Thyroid gland (tissue), 4 donors: ENCODE results near the gene TMPRSS11D. TPM values are rescaled to one million over a fixed set of nuclear protein-coding genes. Genes with fewer than 3 reads are reported as not detected.

Experiments used
- DNase-seq, 2 donors: peaks; one replicate each; pipeline ENCODE4 v3.0.0-alpha.2; 2019
- H3K27ac ChIP-seq, 3 donors: fragments of 200-600 bp; sonication (generic); 1 replicate in 2 of 3; 2 replicates in 1 of 3; pipeline ENCODE4 v1.5.1; 2016 to 2019; ENCODE audit warnings: mild to moderate bottlenecking in 1 of 3, moderate library complexity in 1 of 3
- H3K27me3 ChIP-seq: fragments of 200-600 bp; sonication (generic); one replicate; pipeline ENCODE4 v1.5.1; 2019
- H3K36me3 ChIP-seq, 2 donors: fragments of 200-600 bp; sonication (generic); one replicate each; pipeline ENCODE4 v1.5.1; 2016 to 2019
- H3K4me1 ChIP-seq, 2 donors: fragments of 200-600 bp; sonication (generic); one replicate each; pipeline ENCODE4 v1.5.1; 2017 to 2019
- H3K4me3 ChIP-seq, 3 donors: fragments of 200-600 bp; sonication (generic); replicated peaks in 1 of 3; 1 replicate in 2 of 3; 2 replicates in 1 of 3; pipeline ENCODE4 v1.5.1; 2016; ENCODE audit warnings: mild to moderate bottlenecking in 1 of 3
- H3K9me3 ChIP-seq: fragments of 200-600 bp; sonication (generic); one replicate; pipeline ENCODE4 v1.5.1; 2017
- POLR2A ChIP-seq, 2 donors: fragments of 450-650 bp; IDR thresholded peaks; one replicate each; pipeline ENCODE4 v1.6.1; 2017; ENCODE audit warnings: antibody characterized with exemption in 2 of 2, mild to moderate bottlenecking in 2 of 2, moderate library complexity in 1 of 2
- WGBS, 2 donors: methylation state at CpG; one replicate each; pipeline ENCODE4 v1.1.5; 2017; 5-methylcytosine and 5-hydroxymethylcytosine counted together
- intact Hi-C: fragments of 100-400 bp; cut with DNase I; formaldehyde crosslinking; loops from one replicate; pipeline ENCODE4 v1.15.1; 2023
- total RNA-seq, 4 donors: library from RNA; depleted of rRNA; stranded (reverse); fragments of >200 nt; gene quantifications; one replicate each; pipeline ENCODE4 v1.2.3, GENCODE V29; 2016
- TF ChIP-seq, protein P1 (sequence below), 6 experiments: fragments of 200-600 bp in 3 of 6; fragments of 450-650 bp in 3 of 6; sonication (generic) in 3 of 6; IDR thresholded peaks; one replicate each; pipeline ENCODE4 v1.5.1; 2016 to 2019; ENCODE audit warnings: antibody characterized with exemption in 6 of 6, mild to moderate bottlenecking in 2 of 6, inconsistent platforms in 1 of 6, moderate library complexity in 1 of 6

TMPRSS11D gene
- total RNA-seq, 4 donors from 2014 or later, result not detected

DNA sequence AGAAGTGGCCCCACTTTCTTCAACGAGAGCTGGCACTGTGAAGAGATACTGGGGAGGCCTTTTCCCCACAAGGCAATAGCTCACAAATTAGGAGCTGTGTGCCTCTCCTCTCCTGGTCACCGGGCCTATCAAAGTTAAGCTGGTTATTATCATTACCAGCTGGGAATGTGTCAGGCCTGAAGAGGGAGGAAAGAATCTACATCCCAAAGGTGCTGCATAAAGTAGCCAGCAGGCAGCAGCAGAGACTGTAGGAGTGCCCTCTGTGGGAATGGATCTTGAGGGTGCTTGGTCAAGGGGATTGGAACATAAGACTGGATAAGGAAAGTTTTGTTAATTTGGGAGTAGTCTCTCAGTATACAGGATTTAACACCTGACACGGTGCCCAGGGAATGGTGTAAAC is 9.1 kb upstream of the TMPRSS11D start:
- H3K4me3 ChIP-seq, result no peak overlapping the region
- H3K27ac ChIP-seq, result no peak overlapping the region
- H3K36me3 ChIP-seq, result no peaks in the 10 kb centered on the region
- no peaks in the 10 kb centered on the region for H3K4me1 ChIP-seq
- no peaks in the 10 kb centered on the region for H3K27me3 ChIP-seq
- TF ChIP-seq, protein P1, sequence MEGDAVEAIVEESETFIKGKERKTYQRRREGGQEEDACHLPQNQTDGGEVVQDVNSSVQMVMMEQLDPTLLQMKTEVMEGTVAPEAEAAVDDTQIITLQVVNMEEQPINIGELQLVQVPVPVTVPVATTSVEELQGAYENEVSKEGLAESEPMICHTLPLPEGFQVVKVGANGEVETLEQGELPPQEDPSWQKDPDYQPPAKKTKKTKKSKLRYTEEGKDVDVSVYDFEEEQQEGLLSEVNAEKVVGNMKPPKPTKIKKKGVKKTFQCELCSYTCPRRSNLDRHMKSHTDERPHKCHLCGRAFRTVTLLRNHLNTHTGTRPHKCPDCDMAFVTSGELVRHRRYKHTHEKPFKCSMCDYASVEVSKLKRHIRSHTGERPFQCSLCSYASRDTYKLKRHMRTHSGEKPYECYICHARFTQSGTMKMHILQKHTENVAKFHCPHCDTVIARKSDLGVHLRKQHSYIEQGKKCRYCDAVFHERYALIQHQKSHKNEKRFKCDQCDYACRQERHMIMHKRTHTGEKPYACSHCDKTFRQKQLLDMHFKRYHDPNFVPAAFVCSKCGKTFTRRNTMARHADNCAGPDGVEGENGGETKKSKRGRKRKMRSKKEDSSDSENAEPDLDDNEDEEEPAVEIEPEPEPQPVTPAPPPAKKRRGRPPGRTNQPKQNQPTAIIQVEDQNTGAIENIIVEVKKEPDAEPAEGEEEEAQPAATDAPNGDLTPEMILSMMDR (IDR thresholded peaks at IDR 0.05), result no peak
- no peak for TF ChIP-seq POLR2A (IDR thresholded peaks at IDR 0.05)
- no peak for DNase-seq
- 52 to 61% methylated on average over 3 of the region's 3 CpGs for WGBS, 2 donors
- intact Hi-C loops, result no loop called here
- no peaks in the 10 kb centered on the region for H3K9me3 ChIP-seq

DNA sequence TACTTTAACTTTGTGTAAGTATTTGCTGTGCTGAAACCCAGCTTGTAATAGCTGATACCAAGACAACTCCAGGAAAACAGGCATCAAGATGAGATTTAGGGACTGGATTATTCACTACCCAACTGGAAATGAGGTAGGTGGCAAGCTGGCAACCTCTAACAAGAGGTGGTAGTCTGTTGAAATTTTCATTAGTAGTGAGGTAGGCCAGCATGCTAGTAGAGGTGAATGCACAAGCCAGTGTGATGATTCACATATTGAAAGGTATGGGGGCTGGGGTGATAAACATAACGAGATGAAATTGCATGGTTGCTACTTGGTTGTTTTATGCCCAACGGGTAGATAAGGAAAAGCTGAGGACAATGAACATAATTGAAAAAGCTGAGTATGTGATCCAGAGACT is 8.5 kb upstream of the TMPRSS11D start:
- Histone ChIP-seq H3K36me3 (no peaks in the 10 kb centered on the region), H3K4me3 (no peak overlapping the region), H3K4me1 (no peaks in the 10 kb centered on the region), H3K27me3 (no peaks in the 10 kb centered on the region), H3K9me3 (no peaks in the 10 kb centered on the region), H3K27ac (no peak overlapping the region)
- DNase-seq, result no peak
- intact Hi-C loops, result no loop called here
- WGBS, 2 donors, result 86 to 87% methylated on average over 2 of the region's 2 CpGs
- TF ChIP-seq, protein P1 (IDR thresholded peaks at IDR 0.05), result no peak
- no peak for TF ChIP-seq POLR2A (IDR thresholded peaks at IDR 0.05)

DNA sequence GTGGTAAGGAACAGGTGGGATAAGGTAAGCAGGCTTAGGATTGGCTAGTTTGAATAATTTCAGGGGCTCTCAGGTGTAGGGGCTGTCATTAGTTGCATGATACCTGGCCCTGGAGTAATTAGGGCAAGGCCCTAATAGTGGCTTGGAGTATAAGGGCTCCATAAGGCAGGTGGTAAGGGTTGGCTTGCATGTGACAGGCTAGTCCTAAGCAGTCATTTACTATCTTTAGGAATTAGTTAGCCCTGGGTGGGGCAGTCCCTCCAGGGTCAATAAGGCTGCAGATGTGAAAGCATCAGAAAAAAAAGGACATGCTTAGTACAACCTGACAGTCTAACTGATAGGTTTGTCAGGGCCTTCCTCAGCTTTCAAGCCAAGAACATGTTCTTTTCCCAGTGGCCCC is 7.8 kb upstream of the TMPRSS11D start:
- Histone ChIP-seq H3K4me1 (no peaks in the 10 kb centered on the region), H3K27me3 (no peaks in the 10 kb centered on the region), H3K4me3 (no peak overlapping the region), H3K9me3 (no peaks in the 10 kb centered on the region), H3K36me3 (no peaks in the 10 kb centered on the region), H3K27ac (no peak overlapping the region)
- no peak for DNase-seq
- no peak for TF ChIP-seq POLR2A (IDR thresholded peaks at IDR 0.05)
- TF ChIP-seq, protein P1 (IDR thresholded peaks at IDR 0.05), result no peak
- intact Hi-C loops, result no loop called here

DNA sequence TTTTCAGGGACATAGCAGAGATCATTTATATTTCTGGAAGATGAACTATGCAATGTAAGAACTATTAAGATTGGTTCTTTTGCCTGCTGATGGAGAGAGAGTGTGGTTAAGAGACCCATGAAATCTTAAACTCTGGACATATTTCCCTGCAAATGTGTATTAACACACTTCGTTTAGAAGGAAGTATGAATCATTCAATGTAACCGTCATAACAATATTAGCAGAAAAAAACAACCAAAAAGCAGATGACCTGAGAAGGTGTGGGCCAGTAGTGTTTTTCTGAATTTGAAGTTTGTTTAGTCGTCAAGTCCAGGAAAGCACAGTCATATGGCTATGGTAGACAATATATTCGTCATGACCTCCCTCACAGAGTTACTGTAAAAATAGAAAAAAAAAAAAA is 2.5 kb upstream of the TMPRSS11D start:
- H3K27me3 ChIP-seq, result no peaks in the 10 kb centered on the region
- H3K27ac ChIP-seq, result no peak overlapping the region
- TF ChIP-seq, protein P1 (IDR thresholded peaks at IDR 0.05), result no peak
- no peak for TF ChIP-seq POLR2A (IDR thresholded peaks at IDR 0.05)
- intact Hi-C loops, result no loop called here
- DNase-seq, result no peak
- H3K9me3 ChIP-seq, result no peaks in the 10 kb centered on the region
- no peaks in the 10 kb centered on the region for H3K36me3 ChIP-seq
- no peaks in the 10 kb centered on the region for H3K4me1 ChIP-seq
- 77 to 82% methylated on average over 4 of the region's 4 CpGs for WGBS, 2 donors
- H3K4me3 ChIP-seq, result no peak overlapping the region

DNA sequence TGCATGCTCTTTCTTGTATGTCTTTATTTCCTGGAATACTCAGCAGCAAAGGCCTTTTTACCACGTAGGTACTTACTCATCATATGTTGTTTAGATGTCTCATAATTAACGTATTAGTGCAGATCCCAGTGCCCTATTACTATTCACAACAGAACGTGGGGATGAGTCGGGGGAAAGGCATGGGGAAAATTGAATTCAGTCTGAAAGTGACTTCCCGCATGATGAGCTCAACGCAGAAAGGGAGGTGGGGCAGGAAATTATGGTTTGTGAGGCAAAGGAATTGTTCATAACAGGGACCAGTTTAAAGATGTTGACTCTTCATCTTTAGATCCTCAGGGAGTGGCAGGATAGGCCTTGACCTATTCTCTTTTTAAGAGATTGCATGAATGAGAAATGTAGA is 2.0 kb upstream of the TMPRSS11D start:
- Histone ChIP-seq H3K9me3 (no peaks in the 10 kb centered on the region), H3K4me1 (no peaks in the 10 kb centered on the region), H3K36me3 (no peaks in the 10 kb centered on the region), H3K4me3 (no peak overlapping the region), H3K27me3 (no peaks in the 10 kb centered on the region), H3K27ac (no peak overlapping the region)
- DNase-seq, result no peak
- intact Hi-C loops, result no loop called here
- WGBS, 2 donors, result 70 to 76% methylated on average over 6 of the region's 6 CpGs
- no peak for TF ChIP-seq POLR2A (IDR thresholded peaks at IDR 0.05)

DNA sequence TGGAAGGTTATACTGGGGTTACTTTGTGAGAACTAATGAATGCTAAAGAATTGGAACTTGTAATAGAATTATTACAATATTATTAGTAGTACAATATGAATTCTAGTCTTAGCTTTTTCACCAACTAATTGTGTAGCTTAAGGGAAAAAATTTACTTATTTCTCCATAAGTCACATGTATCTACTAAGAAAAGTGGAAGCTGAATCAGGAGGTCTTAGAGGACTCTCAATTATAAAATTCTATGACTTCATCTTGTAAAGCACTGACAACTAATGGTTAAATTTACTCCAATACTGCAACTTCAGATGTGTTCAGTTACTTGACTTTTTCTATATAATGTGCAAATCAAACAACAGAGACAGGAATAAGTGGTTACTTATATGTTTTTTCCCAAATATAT is 899 bp upstream of the TMPRSS11D start:
- intact Hi-C loops, result no loop called here
- Histone ChIP-seq H3K27me3 (no peaks in the 10 kb centered on the region), H3K4me1 (no peaks in the 10 kb centered on the region), H3K9me3 (no peaks in the 10 kb centered on the region), H3K27ac (no peak overlapping the region), H3K36me3 (no peaks in the 10 kb centered on the region), H3K4me3 (no peak overlapping the region)
- DNase-seq, result no peak
- TF ChIP-seq, protein P1 (IDR thresholded peaks at IDR 0.05), result no peak
- no peak for TF ChIP-seq POLR2A (IDR thresholded peaks at IDR 0.05)
